ENCODE measurements around the gene C1orf159.

GRCh38 chr1:1109743-1110142 lies 6.1 kb downstream of the C1orf159 start:
- TF ChIP-seq USF2 (IDR thresholded peaks at IDR 0.05): no peak
- TF ChIP-seq CTCF (IDR thresholded peaks at IDR 0.05): no peak
- TF ChIP-seq MYC (IDR thresholded peaks at IDR 0.05; ENCODE audit: borderline replicate concordance, low read length): no peak
